GM23248 (cell line): Measurements from ENCODE around the gene ENTPD8.

ENCODE experiments used
- EZH2 ChIP-seq: fragments of 200-600 bp; sonication (generic); IDR thresholded peaks from 2 replicates; pipeline ENCODE4 v1.6.1; 2018; ENCODE audit warnings: antibody characterized with exemption, mild to moderate bottlenecking; ENCODE audit not compliant: insufficient read depth, poor library complexity, severe bottlenecking
- EZH2phosphoT487 ChIP-seq: fragments of 200-600 bp; sonication (generic); IDR thresholded peaks from 2 replicates; pipeline ENCODE4 v1.6.1; 2018; ENCODE audit warnings: antibody characterized with exemption, moderate library complexity, mild to moderate bottlenecking, low read depth; ENCODE audit not compliant: insufficient read depth

GRCh38 chr9:137459601-137460362, 18.6 kb upstream of the ENTPD8 start:
- TF ChIP-seq EZH2 = no peak
- TF ChIP-seq EZH2phosphoT487 = no peak
